ENCODE data around the gene THEMIS.
"Not testable (repeated sequence)": the region's sequence is repeated elsewhere in the genome, so short reads cannot be mapped to it uniquely, and the experiment has no call there.

The THEMIS gene, protein sequence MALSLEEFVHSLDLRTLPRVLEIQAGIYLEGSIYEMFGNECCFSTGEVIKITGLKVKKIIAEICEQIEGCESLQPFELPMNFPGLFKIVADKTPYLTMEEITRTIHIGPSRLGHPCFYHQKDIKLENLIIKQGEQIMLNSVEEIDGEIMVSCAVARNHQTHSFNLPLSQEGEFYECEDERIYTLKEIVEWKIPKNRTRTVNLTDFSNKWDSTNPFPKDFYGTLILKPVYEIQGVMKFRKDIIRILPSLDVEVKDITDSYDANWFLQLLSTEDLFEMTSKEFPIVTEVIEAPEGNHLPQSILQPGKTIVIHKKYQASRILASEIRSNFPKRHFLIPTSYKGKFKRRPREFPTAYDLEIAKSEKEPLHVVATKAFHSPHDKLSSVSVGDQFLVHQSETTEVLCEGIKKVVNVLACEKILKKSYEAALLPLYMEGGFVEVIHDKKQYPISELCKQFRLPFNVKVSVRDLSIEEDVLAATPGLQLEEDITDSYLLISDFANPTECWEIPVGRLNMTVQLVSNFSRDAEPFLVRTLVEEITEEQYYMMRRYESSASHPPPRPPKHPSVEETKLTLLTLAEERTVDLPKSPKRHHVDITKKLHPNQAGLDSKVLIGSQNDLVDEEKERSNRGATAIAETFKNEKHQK

DNA sequence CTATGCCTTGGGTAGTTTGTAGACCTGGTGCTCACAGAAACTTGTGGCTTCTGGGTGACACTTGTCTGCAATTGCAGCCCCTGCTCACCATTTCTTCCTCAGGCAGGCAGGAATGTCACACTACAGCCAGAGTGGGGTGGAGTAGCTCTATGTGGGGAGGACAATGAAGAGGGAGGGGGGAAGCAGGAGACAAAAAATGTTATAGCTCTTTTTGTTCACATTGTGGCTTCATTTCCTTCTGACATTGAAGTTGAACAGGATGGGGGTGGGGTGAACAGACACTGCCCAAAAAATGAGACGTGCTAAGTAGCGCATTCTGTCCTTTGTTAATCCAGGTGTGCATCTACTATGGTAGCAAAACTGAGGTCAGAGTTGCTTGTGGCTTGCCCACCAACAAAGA lies at the start of gene THEMIS:
Gene THEMIS, minus strand, starts transcription at position 124 of the 400 bp plus-strand sequence. CDS start 126 bp downstream, outside the sequence.
- DNase-seq = no peak

DNA sequence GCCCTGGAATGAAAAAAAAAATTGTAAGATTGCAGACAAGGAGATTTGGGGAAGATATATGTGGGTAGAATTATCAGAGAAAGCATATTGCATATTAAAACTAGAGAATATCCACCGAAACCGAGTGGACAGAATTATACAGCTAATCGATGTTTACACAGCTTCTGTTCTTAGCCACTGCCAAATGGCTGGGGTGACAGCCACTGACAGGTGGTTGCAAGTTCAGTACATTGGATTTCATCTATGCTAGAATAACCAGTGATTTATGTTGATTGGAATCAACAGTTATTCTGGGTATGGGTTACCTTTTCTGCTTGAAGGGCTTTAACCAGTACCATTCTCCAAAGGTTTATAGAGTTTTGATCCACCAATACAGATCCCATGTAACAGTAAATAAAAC lies 48.4 kb upstream of the THEMIS start:
- DNase-seq = no peak

DNA sequence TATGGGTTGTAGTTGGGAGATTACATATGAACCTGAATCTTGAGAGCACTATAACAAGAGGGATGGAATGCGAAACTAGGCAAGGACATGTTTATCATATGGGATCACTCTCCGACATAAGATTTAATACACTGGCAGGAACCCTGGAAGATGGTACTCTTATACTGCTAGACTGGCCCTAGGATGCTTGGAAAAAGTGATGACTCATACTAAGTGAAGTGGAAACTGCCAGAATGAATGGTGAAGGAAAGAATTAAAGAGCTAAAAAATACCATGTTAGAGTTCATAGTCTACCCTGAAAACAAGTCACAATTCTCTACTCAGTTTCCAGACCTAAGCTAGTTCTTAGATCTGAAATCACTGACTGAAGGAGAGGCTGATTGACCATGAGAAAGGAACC lies 45.5 kb upstream of the THEMIS start:
- no peak for DNase-seq

DNA sequence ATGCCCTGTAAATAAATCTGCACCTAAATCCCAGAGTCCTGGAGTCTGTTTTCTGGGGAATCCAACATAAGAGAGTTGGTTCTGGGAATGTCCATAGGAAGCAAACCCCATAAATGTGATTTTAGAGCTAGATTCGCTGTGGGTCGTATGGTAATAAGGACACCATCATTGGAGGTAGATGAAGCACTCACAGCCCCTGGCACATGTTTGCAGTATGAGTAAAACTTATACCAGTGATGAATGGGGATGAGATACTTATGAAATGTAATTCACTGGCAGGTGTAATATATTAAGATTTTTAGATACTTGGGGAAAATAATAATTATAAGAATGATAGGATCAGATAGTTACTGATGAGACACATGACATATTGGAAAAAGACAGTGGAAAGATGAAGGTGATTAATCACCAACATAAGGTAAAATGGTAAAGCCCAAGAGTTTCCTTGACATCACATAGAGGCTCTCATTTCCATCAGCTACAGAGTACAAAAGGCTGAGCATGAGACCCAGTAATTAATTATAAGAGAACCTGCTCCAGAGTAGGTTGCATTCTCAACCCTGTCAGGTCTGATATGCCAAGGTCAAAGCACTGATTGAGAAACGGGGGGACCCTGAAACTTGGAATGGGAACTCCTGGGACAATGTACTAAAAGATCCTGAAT lies 44.7 kb upstream of the THEMIS start:
- DNase-seq = no peak

DNA sequence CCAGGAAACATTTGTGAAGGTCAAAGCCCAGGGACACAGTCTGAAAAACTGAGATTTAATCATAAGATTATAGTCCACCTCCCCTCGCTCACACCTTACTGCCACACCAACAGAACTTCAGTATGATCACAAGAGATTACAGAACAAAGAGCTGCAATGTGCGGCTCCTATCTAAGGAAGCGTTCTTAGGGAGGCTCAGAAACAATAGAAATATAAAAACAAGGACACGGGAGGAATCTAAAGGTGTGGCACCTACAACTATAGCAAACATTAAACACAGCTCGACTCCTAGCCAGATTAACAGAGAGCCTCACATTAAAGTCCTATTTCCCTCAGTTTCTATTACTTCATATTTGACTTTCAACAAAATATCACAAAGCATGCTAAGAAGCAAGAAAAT lies 40.4 kb upstream of the THEMIS start:
- no peak for DNase-seq

DNA sequence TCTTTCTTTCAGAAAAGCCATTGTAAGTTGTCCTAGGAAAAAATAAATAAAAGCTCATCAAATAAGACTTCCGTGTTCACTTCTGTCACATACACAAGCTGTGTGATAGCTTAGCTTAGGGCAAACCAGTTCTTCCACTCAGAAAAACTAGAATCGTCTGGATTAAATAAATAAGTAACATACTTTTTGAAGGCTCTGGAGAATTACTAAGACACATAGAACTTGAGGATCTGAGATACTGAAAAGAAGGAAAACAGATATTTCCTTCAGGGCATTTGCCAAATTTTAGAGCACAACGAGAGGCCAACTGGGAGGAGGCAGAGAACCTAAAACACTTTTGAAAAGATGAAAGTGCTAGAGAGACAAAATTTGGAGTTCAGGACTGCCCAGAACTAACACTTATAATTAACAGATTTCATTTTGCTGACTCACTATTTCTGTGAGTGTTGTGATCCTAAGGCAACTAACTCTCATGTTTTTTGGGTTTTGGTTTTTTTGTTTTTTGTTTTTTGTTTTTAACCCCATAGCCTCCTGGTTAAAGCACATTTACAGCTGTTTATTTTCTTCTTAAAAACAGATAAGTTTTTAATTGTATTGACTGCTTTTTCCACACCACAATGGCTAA lies 38.7 kb upstream of the THEMIS start:
- no peak for DNase-seq

DNA sequence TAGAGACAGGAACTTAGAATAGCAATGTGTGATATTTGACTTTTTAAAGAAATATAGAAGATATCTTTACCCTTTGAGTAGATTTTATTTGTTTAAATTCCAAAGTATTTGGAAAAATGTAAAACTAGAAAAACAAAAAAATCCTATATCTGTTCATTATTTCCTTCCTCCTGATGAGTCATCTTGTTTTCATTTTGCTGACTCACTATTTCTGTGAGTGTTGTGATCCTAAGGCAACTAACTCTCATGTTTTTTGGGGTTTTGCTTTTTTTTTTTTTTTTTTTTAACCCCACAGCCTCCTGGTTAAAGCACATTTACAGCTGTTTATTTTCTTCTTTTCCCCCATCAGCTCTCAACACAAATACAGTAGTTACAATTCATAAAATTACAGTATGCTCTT lies 37.8 kb upstream of the THEMIS start:
- DNase-seq = no peak

DNA sequence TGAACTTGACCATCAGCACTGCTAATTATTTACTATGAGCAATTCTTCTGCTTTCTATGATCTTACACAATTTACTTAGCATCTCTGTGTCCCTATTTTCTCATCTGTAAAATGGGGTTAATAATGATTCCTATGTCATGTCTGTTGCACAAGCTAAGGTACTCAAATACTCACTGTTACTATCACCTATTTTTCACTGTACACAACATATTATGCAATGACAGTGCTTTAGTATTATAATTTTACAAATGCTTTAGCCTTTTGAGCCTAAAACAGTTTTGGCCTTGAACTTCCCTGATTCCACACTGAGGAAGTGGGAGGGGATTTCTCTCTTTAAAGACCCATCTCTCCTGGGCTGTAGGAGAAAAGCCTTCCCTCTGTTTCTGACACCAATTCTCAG lies 36.9 kb upstream of the THEMIS start:
- no peak for DNase-seq

DNA sequence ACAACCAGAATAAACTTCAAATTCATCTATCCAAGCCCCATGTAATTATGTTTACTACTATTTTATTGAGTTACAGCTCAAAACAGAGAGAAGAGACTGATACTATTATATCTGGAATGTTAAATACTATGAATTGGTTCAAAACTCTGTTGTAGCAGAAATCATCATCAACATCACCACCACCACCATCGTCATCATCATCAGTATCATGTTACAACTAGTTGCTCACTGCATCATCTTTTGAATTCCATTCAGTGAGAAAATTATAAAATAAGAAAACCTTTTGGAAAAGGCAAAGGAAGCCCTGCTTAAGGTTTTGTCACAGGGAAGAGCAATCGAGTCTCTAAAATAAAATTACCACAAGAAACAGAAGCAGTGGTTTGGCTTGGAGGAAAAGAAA lies 36.2 kb upstream of the THEMIS start:
- no peak for DNase-seq

DNA sequence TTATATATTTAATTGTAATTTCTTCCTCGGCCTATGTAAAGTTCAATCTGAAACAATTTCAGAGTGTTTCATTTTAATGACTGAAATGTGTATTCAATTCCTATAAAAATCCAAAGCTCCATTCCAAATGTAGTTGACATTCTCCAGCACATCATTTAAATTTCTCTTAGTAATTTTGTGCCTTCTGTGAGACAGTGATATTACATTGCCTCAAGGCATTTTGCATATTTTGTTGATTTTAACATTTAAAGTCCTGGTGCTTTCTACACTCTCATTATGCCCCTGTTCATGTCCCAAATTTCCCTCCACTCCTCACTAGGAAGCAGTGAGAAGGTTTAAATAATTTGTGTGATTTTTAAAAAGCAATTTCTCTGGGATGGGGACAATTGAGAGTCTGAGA lies 34.1 kb upstream of the THEMIS start:
- DNase-seq = no peak

DNA sequence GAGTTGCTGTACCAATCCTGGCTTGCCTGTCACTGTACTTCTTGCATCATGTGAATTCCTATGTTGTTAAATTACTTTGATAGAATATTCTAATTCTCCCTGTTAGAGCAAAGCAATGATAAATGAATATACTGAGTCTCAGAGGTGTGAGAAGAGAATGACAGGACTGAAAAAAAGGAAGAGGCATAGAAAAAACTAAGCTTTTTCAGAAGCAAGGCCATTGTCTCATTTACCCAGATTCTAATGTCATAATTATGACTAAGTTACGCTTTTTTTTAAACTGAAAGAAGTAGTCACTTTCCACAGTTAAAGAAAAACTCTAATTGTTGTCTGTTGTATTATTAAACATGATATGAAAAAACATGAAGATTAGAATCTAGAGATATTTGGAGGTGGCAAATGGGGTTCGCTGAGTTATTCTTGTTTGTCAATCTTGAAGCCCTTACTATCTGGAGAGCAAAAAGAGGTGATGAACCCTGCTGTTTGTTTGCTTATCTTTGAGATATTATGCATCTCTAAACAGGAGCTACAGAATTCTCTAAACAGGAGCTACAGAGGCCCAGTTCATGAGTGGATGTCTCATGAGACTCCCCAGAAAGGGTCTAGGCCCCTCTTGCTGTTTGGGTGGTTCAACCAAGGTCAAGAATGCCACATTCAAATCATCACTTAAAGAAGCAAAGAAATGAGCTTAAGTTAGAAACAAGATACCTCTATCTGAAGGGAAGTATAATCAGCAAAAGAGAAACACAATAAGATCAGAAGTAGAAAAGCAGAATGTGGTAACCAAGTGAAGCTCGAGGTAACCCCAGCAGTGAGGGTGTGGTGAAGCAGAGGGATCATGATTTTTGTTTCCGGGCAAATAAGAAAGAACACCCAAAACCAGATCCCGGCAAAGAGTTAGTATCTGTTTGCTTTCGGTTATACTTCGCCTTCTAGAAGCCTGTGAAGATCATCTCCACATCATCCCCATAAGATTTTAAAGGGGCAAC lies 33.3 kb upstream of the THEMIS start:
- no peak for DNase-seq

DNA sequence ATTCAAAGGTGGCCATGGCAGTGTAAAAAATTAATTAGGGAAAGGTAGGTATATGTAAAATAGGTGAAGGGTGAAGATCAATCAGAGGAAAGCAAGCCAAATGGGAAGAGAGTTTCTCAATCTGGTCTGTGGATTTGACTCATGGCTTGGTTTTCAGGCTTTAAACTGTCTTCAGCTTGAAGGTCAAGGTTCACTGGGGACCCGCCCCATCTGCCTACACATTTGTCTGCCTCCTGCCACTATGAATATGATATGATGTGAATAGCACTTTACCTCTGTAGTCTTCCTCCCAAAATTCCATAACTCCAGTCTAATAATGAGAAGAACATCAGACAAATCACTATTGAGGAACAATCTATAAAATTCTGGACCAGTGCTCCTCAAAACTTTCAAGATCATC lies 32.3 kb upstream of the THEMIS start:
- DNase-seq = no peak

DNA sequence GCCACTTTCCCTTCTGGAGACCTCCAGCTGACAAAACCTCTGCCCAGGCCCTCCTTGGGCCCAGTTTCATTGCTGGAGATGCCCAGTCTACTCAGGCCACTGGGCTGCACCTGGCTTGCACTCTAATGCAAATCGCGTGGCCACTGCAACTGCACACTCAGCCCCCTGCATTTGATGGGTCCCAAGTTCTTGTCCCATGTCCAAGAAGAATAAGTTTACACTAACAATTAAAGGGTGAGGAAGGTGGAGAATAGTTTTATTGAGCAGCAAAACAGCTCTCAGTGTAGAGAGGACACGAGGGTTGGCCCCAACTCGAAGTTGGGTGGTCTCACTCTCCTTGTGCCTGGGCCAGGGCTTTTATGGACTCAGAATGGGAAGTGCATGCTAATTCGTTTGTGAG lies 31.9 kb upstream of the THEMIS start:
- DNase-seq = no peak

DNA sequence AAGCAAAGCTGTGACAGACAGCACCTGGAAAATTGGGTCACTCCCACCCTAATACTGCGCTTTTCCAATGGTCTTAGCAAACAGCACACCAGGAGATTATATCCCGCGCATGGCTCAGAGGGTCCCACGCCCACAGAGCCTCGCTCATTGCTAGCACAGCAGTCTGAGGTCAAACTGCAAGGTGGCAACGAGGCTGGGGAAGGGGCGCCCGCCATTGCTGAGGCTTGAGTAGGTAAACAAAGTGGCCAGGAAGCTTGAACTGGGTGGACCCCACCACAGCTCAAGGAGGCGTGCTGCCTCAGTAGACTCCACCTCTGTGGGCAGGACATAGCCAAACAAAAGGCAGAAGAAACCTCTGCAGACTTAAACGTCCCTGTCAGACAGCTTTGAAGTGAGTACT lies 25.6 kb upstream of the THEMIS start:
- DNase-seq = not testable (repeated sequence)

DNA sequence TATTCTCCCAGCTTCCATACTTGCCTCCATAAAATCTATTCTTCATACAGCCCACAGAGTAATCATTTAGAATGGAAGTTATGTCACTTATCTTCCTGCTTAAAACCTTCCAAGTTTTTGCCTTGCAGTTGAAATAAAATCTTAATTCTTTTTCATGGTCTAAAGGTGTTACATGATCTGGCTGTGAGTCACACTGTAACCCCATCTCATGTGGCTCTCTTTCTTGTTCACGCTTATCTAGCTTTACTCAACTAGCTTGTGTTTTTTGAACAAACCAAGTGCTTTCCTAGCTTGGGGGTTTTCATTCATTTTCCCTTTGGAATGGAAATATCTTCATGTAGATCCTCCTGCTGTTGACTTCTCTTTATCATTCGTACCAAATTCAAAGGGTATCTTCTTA lies 23.6 kb upstream of the THEMIS start:
- DNase-seq = no peak

DNA sequence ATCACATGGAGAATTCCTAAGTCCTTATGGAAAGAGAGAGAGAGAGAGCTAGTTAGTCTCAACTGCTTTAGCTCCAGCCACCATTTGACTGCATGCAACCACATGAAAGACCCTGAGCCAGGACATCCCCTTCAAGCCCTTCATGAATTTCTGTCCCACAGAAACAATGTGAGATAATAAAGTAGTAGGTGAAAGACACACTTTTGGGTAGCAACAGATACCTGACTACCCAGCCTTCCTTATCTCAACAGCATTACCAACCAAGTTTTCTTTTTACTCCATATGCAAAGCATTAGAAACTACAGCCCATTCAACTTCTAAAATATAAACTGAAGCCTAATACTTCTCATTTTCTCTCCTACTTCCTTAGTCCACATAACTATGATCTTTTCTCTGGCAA lies 23.2 kb upstream of the THEMIS start:
- DNase-seq = no peak

DNA sequence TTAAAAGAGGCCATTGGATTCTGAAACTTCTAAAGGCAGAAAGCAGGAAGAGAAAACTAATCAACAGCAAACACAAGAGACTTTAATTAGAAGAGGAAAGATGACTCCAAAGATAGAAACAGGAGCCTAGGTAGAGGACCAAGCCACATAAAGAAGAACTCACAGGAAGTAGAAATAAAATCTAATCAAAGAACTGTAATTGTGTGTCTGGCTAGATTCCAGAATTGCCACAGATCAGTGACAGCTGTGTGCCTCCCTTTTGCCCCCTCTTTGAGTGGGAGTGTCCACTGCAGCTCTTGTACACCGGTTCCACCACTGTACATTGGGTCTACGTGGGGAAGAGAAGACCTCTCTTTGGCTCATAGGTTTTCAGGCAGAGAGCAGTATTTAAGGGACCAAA lies 22.3 kb upstream of the THEMIS start:
- no peak for DNase-seq

DNA sequence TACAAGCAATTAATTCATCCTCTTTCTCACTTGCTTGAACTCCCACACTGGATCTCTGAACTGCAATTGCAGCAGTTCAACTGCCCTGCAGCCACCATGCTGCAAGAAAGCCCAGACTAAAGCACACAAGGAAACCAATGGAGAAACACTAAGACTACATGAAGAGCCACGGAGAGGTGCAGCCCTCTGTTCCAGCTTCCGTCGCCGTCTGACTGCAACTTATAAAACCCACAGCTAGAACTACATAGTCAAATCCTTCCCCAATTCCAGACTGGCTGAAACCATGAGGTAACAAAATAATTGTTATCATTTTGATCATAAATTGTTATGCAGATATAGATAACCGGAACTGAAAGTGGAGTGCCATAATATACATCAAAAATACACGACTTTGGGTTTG lies 21.1 kb upstream of the THEMIS start:
- DNase-seq = no peak

DNA sequence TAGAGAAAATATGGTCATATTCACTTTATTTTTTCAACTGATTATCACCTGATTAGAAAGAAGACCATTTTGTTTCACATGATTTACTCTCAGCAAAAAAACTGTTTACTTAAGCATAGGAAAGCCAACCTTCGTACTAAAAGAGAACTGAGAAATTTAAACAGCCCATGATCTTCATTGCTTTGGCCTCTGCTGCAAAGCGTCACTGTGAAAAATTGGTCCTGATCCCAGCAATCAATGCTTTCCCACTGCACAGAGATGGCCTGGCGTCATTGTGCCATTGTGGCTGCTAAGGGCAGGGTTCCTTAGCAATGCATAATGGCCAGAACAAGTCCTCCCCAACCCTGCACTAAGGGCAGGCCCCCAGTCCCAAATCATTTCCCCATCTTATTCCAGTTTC lies 19.9 kb upstream of the THEMIS start:
- no peak for DNase-seq

DNA sequence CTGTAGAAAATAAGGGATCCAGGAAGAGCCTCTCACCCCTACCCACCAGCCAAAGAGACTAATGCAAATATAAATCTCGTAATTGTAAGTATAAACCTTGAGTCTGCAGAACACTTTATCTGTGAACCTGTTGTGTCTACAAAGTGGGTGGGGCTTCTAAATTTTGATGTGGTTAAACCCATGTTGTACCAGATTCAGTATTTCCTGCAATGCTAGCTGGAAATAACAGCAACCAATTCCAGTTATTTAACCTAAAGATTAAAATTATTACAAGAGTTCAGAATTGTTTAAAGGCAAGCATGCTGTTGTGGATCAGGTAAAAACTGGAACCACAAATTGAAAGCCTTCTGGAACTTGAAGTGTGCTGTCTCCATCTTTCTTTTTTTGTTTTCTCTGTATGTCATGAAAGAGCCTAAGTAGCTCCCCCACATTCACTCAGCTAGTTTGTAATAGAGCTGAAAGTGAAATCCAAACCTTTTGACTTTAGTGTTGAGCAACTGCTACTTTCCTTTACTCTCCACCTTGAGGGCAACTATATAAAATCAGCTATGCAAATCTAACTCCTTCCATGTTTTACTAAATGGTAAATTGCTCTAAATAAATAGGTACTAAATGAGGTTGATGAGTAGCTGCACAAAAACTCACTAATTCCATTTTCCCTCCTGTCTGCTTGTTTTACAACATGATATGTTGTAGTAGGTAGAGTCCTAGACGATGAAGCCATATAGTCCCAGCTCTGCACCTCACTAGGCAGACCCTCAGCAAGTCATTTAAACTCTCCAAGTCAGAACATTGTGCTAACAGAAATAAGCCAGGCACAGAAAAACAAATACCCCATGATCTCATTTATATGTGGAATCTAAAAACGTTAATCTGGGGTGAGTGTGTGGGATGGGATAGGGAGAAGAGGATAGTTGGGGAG lies 17.9 kb upstream of the THEMIS start:
- no peak for DNase-seq

DNA sequence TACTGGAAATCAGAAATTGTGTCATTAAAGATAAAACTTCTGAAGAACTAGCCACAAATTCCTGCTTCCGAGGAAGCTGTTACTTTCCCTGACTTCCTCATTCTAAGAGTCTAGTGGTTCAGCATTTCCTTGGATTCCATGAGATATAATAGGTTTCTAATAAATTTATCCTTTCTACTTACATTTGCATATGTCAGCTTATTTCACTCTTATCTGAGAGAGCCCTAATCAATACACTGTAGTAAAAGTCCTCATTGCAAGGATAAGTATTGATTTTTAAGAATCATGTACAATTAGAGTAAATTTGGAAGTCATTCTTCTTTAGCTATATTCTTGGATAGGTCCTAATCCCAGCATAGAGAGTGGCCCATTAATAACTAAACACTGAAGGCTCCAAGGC lies 16.9 kb upstream of the THEMIS start:
- DNase-seq = no peak

Data from NCI-H1694 (cell line).